GM10847 (cell line): Measurements from ENCODE around the gene PRDM1.

Experiments
- POLR2A ChIP-seq: IDR thresholded peaks from 2 replicates; pipeline ENCODE4 v1.6.1; 2011; ENCODE audit not compliant: insufficient read length; ENCODE audit errors: extremely low read depth

The PRDM1 gene

GRCh38 chr6:106059331-106059730 lies 26.8 kb upstream of the PRDM1 start:
- TF ChIP-seq POLR2A: no peak

- no peak for TF ChIP-seq POLR2A
Observed at GRCh38 chr6:106060167-106060566, 26.0 kb upstream of the PRDM1 start.

- no peak for TF ChIP-seq POLR2A
Observed at GRCh38 chr6:106063448-106063850, 22.7 kb upstream of the PRDM1 start.

- TF ChIP-seq POLR2A: no peak
Observed at GRCh38 chr6:106064142-106064541, 22.0 kb upstream of the PRDM1 start.

DNA sequence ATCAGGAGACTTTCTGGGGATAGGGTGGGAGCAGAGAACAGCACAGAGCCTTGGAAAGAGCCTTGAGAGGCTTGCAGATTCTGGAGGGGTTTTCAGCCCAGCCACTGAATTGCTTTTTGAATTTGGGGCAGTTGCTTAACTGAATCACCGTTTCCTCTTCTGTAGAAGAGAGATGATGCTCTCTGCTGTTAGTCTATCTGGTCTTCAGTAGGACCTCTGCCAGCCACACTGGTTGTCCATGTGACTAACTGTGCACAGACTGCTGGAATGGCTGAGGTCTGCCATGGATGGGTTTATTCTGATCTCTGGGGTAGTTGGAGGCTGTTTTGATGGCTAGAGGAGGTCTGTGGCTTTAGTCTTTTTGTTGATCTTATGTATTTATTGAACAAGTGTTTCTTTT lies 21.4 kb upstream of the PRDM1 start:
- TF ChIP-seq POLR2A: no peak

DNA sequence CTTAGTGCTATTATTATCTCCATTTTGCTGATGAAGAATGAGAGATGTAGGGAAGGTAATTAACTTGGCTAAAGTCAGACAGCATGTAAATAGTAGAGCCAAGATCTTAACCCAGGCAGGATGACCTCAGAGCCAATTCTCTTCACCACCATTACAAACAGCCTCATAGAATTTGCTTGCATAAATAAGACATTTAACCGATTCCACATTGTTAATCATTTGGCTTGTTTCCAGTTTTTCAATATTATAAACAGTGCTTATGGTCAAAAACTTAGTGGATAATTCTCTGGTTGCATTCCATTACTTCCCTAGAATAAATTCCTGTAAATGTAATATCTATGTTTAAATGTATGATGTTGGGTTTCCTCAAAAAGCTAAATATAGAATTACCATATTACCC lies 19.1 kb upstream of the PRDM1 start:
- TF ChIP-seq POLR2A: no peak

- no peak for TF ChIP-seq POLR2A
Observed at GRCh38 chr6:106069478-106069877, 16.7 kb upstream of the PRDM1 start.

DNA sequence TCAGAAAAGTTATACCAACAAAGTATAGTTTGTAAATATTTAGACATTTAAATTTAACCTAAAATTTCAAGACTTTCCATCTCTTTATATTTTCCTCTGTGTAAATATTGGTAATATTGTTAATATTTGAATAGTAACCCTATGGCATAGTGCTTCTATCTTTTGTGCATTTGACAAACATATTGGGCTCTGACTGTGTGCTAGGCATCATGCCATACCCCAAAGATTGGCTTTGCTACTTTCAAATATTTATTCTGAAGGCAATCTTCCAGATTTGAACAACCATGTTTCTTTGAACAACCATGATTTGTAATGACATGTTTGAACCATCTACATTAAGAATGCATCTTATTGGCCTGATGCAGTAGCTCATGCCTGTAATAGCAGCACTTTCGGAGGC lies 15.5 kb upstream of the PRDM1 start:
- no peak for TF ChIP-seq POLR2A

GRCh38 chr6:106072501-106073090 lies 13.5 kb upstream of the PRDM1 start:
- no peak for TF ChIP-seq POLR2A

DNA sequence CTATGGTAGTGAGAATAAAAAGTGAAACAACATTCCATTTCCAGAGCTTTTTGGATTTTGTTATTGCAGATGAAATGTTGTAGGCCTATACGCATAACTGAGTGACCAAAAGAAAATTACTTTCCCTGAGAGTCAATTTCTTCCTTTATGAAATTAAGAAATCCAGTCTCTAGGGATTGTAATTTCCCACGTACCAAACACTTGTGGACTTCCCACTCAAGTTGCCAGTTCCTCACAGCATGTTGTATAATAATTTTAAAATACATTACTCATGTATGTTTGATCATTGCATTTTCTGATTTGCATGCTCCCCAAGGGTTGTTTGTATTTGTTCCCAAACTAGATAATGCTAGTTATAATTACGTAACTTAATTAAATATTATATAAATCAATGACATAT lies 12.0 kb upstream of the PRDM1 start:
- TF ChIP-seq POLR2A: no peak

DNA sequence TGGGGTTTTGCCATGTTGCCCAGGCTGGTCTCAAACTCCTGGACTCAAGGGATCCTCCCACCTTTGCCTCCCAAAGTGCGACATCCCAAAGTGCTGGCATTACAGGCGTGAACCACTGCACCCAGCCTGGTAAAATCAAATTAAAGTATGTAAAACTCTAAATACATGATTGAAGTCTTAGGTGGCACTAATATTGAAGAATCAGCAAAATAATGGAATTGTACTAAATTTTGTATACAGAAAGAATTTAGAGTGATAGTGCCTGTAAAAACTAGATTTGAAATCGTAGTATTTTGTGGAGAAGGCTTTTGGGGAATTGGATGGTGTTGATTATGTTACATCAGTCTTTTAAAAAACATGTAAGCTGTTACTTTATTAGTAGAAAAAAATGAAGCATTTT lies 10.0 kb upstream of the PRDM1 start:
- TF ChIP-seq POLR2A: no peak

- no peak for TF ChIP-seq POLR2A
Observed at GRCh38 chr6:106077170-106077569, 9.0 kb upstream of the PRDM1 start.

DNA sequence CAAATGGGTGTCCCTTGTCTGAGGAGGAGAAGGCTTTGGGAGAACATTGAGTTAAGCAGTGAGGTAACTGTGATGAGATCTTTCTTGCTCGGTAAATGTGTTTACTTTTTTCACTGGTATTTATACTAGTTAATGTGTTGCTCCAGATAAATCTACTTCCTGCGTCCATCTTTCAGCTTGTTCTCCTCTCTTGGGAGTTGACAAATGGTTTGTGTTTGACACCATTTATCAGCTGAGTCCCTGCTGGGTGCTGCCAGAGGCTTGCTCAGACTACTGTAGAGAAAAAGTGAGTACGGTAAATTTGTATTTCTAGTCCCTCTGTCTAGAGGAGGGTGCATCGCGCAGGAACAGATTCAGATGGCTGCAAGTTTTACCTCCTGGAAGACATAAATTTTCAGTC lies 8.3 kb upstream of the PRDM1 start:
- no peak for TF ChIP-seq POLR2A

DNA sequence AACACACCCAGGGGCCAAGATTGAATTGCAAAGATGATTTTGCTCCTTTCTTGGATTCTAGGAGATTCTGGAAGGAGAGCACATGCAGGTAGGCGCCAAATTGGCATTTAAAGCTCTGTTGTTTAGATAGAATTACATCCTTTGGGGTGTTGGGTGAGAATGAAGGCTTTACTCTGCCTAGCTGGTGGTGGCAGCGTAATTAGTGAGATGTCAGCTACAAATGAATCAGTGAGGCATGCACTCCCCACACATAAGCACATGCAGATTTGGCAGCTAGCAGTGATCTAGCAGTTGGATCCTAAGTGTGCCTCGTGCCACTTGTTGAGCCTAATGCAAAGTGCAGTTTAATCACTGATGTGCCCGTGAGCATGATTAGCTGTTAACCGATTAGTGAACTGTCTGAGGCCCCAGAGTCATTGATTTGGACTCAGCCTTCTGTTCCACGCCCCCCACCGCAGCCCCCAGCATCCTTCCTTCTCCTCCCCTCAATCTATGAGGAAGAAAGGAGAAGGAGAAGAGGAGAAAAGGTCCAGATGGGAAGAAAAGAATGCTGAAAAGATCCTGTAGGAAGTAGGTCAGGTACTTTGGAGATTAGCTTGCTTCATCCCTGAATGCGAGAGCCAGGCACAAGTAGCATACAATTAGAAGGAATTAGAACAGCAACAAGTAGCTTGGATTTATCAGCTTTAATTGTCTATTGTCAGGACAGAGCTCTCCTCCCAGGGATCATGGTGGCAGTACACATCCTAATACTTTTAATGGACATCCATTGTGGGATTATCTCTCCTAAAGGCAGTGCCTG lies 6.0 kb upstream of the PRDM1 start:
- TF ChIP-seq POLR2A: no peak

- TF ChIP-seq POLR2A: no peak
Observed at GRCh38 chr6:106080763-106081095, 5.4 kb upstream of the PRDM1 start.

DNA sequence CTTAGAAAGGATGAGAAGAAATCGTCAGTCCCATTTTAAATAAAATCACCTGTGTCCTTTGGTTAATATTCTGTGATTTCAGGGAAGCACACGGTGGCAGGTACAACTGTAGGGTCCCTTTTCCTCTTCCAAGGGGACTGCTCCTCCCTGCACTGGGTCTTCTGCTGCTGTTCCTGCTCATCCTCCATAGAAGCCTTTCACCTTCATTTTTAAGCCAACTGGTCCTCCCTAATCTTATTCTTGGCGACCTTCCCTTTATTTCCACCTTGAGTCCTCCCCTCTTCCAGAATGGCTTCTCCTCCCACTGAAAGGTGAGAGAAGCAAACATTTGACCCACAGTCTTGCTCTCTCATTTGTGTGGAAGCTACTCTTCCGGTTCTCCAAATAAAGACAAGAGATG lies 4.4 kb upstream of the PRDM1 start:
- TF ChIP-seq POLR2A: no peak
